ENCODE measurements around the gene CBX6.

CBX6 gene

DNA sequence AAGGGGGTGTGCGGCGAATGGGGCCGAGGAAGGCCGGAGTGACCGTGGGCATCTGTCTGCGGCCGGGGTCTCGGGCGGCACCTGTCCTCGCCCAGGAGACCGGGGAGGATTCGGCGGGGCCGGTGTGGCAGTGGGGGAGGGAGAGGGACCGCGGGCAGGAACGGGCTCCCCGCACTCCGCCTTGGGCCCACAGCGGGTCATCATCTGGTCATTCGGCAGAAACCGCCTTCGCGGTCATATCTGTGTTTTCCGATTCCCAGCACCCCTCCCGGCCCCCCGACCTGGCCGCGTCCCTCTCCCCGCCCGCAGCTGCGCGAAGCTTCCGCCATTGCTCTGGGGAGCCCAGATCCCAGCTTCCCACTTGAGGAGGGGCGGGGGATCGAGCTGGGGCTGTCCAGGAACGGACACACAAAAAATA is 824 bp upstream of the CBX6 start:
- Histone ChIP-seq H3K27me3 (replicated peaks) (peaks cover under 1% of the 10 kb centered on the region), H3K27ac (peak overlapping the region; percentile 24), H3K36me3 (replicated peaks) (peaks cover 5% of the 10 kb centered on the region), H3K4me3 (ENCODE audit: low read depth, low read length) (peak overlapping the region; percentile 65)
- TF ChIP-seq, protein P1, sequence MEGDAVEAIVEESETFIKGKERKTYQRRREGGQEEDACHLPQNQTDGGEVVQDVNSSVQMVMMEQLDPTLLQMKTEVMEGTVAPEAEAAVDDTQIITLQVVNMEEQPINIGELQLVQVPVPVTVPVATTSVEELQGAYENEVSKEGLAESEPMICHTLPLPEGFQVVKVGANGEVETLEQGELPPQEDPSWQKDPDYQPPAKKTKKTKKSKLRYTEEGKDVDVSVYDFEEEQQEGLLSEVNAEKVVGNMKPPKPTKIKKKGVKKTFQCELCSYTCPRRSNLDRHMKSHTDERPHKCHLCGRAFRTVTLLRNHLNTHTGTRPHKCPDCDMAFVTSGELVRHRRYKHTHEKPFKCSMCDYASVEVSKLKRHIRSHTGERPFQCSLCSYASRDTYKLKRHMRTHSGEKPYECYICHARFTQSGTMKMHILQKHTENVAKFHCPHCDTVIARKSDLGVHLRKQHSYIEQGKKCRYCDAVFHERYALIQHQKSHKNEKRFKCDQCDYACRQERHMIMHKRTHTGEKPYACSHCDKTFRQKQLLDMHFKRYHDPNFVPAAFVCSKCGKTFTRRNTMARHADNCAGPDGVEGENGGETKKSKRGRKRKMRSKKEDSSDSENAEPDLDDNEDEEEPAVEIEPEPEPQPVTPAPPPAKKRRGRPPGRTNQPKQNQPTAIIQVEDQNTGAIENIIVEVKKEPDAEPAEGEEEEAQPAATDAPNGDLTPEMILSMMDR (IDR thresholded peaks at IDR 0.05; ENCODE audit: low read depth, low read length, missing control alignments) = no peak
- no peak for DNase-seq
- in situ Hi-C loops (cut with HindIII; ENCODE audit: low pct_ligation_motif_present, low sequenced_read_pairs) = no loop called here

DNA sequence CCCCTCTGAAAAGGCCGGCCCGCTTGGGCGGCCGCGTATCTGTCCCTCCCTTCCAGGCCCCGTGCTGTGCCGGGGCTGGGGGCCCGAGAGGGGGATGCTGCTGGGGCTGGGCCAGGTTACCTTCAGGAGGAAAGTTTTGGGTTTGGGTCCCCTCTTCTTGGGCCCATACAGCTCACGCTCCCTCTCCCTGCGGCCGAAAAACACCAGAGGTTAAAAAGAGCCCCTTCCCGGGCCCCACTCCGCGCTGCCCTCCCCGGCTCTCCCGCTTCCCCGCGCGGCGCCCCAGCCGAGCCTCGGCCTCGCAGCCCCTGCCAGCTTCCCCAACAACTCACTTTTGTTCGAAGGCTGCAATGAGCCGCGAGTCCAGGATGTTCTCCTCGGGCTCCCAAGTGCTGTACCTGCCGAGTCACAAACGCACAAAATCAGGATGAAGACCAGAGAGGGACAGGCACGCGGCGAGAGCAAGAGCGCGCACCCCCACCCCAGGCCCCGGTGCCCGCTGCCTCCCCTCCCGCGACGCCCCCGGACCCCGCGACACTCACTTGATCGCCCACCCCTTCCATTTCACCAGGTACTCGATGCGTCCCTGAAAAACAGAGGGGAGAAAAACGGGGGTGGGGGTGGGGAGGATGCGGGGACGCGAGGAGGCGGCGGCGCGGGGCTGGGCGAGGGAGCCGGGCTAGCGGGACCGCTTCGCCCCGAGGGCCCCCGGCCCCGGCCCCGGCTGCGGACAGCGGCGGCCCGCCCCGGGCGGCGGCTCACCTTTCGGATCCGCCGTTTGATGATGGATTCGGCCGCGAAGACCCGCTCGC is 450 bp downstream of the CBX6 start:
- in situ Hi-C loops (cut with HindIII; ENCODE audit: low pct_ligation_motif_present, low sequenced_read_pairs) = no loop called here
- DNase-seq = no peak
- Histone ChIP-seq H3K27me3 (replicated peaks) (no peaks in the 10 kb centered on the region), H3K27ac (no peak overlapping the region), H3K36me3 (replicated peaks) (peaks cover 5% of the 10 kb centered on the region), H3K4me3 (ENCODE audit: low read depth, low read length) (peak overlapping the region; percentile 63)
- TF ChIP-seq, protein P1 (IDR thresholded peaks at IDR 0.05; ENCODE audit: low read depth, low read length, missing control alignments) = no peak

DNA sequence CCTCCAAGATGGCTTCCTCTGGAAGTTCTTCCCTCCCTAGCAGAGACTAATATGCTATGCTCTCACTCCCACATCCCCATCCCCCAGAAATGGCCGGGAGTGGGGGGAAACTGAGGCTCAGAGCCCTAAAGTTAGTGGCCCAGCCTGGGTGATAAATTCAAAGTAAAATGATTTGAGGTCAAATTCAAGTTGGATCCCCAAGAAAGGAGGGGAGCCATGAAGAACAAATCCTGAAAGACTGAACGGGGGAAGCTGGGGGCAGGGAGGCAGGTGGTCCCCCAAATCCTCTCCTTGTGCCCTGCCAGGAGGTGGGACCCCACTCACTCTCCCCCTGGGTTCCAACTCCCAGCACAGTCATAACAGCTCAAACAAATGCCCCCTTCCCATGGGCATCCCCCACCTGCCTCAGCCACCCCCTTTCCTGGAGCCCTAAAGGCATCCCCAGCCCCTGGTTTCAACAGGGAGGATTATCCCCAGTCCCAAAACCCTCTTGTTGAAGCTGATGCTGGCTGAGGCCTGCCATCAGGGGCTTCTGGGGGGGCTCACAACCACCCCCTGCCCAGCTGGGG is 1.1 kb downstream of the CBX6 start:
- TF ChIP-seq, protein P1 (IDR thresholded peaks at IDR 0.05; ENCODE audit: low read depth, low read length, missing control alignments) = no peak
- Histone ChIP-seq H3K27ac (no peak overlapping the region), H3K4me3 (ENCODE audit: low read depth, low read length) (peak overlapping the region; percentile 63), H3K27me3 (replicated peaks) (no peaks in the 10 kb centered on the region), H3K36me3 (replicated peaks) (peaks cover 7% of the 10 kb centered on the region)
- no peak for DNase-seq
- in situ Hi-C loops (cut with HindIII; ENCODE audit: low pct_ligation_motif_present, low sequenced_read_pairs) = no loop called here

DNA sequence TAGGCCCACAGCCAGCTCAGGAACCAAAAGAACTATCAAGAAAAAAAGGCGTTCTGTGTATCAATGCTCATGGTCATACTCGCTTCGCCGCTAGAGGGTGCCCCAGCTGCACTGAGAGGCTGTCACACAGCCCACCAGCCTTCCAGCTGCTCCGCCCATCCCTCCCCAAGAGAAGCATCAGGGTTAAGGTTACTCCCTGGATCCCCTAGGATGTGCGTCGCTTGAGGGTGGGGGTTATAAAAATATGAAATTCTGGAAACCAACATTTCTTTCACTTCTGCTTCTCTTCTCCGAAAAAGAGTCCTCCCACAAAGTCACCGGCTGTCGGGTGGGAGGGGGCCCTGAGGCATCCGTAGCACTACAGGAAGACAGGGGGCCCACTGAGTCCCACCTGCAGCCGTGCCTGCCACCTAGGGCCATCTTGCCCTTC is 1.7 kb downstream of the CBX6 start:
- TF ChIP-seq, protein P1 (IDR thresholded peaks at IDR 0.05; ENCODE audit: low read depth, low read length, missing control alignments) = peak; percentile 98
- Histone ChIP-seq H3K36me3 (replicated peaks) (peaks cover 7% of the 10 kb centered on the region), H3K27ac (no peak overlapping the region), H3K4me3 (ENCODE audit: low read depth, low read length) (peak overlapping the region; percentile 63), H3K27me3 (replicated peaks) (no peaks in the 10 kb centered on the region)
- DNase-seq = peak; percentile 75
- in situ Hi-C loops (cut with HindIII; ENCODE audit: low pct_ligation_motif_present, low sequenced_read_pairs) = no loop called here

DNA sequence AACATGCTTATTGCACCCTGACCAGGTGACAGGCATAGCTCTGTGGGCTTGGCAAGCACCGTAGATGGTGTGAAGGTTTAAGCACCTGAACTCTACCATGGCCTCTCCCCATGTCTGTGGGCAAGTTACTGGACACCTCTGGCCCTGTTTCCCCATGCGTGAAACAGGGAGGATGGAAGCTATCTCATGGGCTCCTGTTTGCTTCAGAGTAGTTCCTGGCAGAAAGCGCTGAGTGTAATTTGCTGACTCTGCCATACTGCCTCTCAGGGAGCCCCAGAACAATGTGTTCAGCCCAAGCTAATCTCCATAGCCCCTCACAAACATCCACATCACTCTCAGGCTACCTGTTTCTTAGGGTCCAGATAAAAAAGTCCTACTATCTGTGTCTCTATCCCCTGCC is 2.4 kb downstream of the CBX6 start:
- Histone ChIP-seq H3K4me3 (ENCODE audit: low read depth, low read length) (no peak overlapping the region), H3K27me3 (replicated peaks) (no peaks in the 10 kb centered on the region), H3K36me3 (replicated peaks) (peaks cover 9% of the 10 kb centered on the region), H3K27ac (no peak overlapping the region)
- in situ Hi-C loops (cut with HindIII; ENCODE audit: low pct_ligation_motif_present, low sequenced_read_pairs) = no loop called here
- DNase-seq = no peak
- TF ChIP-seq, protein P1 (IDR thresholded peaks at IDR 0.05; ENCODE audit: low read depth, low read length, missing control alignments) = no peak

Data from brain microvascular endothelial cell (primary cell).